Breast epithelium (tissue), 3 donors: ENCODE results near the gene CUL2.

Experiments
- CTCF ChIP-seq, 3 donors: fragments of 450-650 bp; IDR thresholded peaks; one replicate each; pipeline ENCODE4 v1.5.1; 2016 to 2017; ENCODE audit warnings: antibody characterized with exemption in 3 of 3, mild to moderate bottlenecking in 3 of 3, moderate library complexity in 3 of 3
- POLR2A ChIP-seq: fragments of 450-650 bp; IDR thresholded peaks from one replicate; pipeline ENCODE4 v1.6.1; 2016; ENCODE audit warnings: antibody characterized with exemption, mild to moderate bottlenecking, moderate library complexity

GRCh38 chr10:34988397-34989067, 101.6 kb downstream of the CUL2 start:
- no peak for TF ChIP-seq CTCF (IDR thresholded peaks at IDR 0.05)
- no peak for TF ChIP-seq POLR2A
